ENCODE results near the gene TMTC1.

DNA sequence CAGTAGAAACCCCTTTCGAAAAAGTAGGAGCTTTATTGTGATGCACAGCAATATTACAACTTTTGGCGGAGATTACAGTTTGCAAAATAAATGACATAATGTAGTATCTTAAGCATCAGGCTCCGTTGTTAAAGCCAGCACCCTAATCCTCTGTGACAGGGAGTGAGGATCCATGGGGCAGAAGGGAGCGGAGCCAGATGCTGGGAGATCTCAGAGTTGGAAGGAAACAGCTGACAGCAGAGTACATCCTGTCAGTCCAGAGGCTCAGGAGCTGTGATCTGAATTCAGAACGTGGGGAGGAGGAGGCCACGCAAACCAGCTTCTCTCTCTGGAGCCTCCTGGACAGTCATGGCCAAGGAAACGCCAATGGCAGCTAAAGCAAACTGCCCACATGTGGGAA is 55.7 kb downstream of the TMTC1 start:
- TF ChIP-seq CTCF (IDR thresholded peaks at IDR 0.05; ENCODE audit: low read length), result no peak
- no peak for TF ChIP-seq EZH2 (IDR thresholded peaks at IDR 0.05; ENCODE audit: borderline replicate concordance, low read length)

Data from OCI-LY1 (cell line).